Measurements from ENCODE around the gene WWOX.

DNA sequence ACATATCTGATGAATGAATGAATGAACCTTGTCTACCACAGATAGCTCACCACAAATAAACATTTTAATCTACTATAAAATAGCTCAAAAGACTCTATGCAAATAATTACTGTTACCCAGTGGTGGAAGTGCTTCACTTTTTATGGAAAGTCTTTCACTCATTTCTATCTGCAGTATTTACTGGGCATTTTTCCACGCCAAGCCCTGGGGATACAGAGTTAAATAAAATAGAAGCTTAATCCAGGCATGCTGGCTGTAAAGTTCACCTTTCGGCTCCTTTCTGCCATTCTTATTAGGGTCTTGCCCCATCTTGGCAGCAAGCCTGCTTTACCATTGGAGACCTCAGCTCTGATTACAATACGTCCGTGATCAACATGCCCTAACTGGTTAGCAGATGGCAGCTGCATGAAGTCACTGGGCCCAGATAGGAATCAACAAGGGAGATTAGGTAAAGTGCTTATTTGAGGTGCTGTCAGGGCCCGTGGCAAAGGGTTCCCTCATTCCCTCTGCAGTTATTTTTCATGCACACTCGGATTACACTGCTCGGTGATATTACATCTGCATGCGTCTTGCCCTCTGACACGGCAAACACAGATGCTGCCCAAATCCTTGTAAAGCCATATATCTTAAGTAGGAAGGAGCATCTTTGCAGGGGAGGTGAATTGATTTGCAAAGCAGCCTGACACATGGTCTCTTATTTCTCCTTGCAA is 648.9 kb downstream of the WWOX start:
- no peak for TF ChIP-seq POLR2A (IDR thresholded peaks at IDR 0.05; ENCODE audit: low read length)
- TF ChIP-seq GATA1 (IDR thresholded peaks at IDR 0.05; ENCODE audit: low read depth, low read length) = no peak
